H9 (cell line): ENCODE results near the gene ADGRL3. TPM values are rescaled to one million over a fixed set of nuclear protein-coding genes. Genes with fewer than 3 reads are reported as not detected.

Experiments
- DNase-seq: peaks from one replicate; pipeline ENCODE4 v3.0.0-alpha.2; 2017
- H2AFZ ChIP-seq: one replicate; pipeline ENCODE4 v1.6.1; 2013; ENCODE audit warnings: mild to moderate bottlenecking, low read length, control low read depth, moderate library complexity
- H2AK5ac ChIP-seq: 2 replicates; pipeline ENCODE4 v1.6.1; 2013; ENCODE audit warnings: low read length, control low read depth, mixed read lengths; ENCODE audit not compliant: insufficient read length
- H2BK120ac ChIP-seq: one replicate; pipeline ENCODE4 v1.6.1; 2013; ENCODE audit warnings: low read depth, mild to moderate bottlenecking, low read length, control low read depth, inconsistent platforms; ENCODE audit not compliant: poor library complexity, severe bottlenecking
- H2BK12ac ChIP-seq: 2 replicates; pipeline ENCODE4 v1.6.1; 2013; ENCODE audit warnings: low read length, control low read depth, mixed read lengths, low read depth; ENCODE audit not compliant: insufficient read length
- H2BK15ac ChIP-seq: 2 replicates; pipeline ENCODE4 v1.6.1; 2013; ENCODE audit warnings: low read depth, low read length, control low read depth
- H2BK20ac ChIP-seq: one replicate; pipeline ENCODE4 v1.6.1; 2013; ENCODE audit warnings: low read depth, mild to moderate bottlenecking, low read length, control low read depth, inconsistent platforms; ENCODE audit not compliant: poor library complexity, severe bottlenecking
- H2BK5ac ChIP-seq: 2 replicates; pipeline ENCODE4 v1.6.1; 2013; ENCODE audit warnings: low read length, control low read depth, mixed read lengths; ENCODE audit not compliant: insufficient read length
- H3K14ac ChIP-seq: 2 replicates; pipeline ENCODE4 v1.6.1; 2013; ENCODE audit warnings: low read length, control low read depth; ENCODE audit not compliant: insufficient read depth
- H3K18ac ChIP-seq: 2 replicates; pipeline ENCODE4 v1.6.1; 2013; ENCODE audit warnings: low read depth, mild to moderate bottlenecking, mixed read lengths, low read length, control low read depth; ENCODE audit not compliant: insufficient read length
- H3K23ac ChIP-seq: 2 replicates; pipeline ENCODE4 v1.6.1; 2013; ENCODE audit warnings: low read length, control low read depth, mixed read lengths, low read depth; ENCODE audit not compliant: insufficient read length
- H3K23me2 ChIP-seq: 2 replicates; pipeline ENCODE4 v1.6.1; 2013; ENCODE audit warnings: low read depth, mild to moderate bottlenecking, mixed read lengths, low read length, control low read depth; ENCODE audit not compliant: insufficient read length, poor library complexity, severe bottlenecking
- H3K27ac ChIP-seq: 2 replicates; pipeline ENCODE4 v1.5.1; 2013; ENCODE audit warnings: low read length, control low read depth, mixed read lengths, low read depth; ENCODE audit not compliant: insufficient read length
- H3K27me3 ChIP-seq: 2 replicates; pipeline ENCODE4 v1.6.1; 2013; ENCODE audit warnings: low read length, control low read depth, inconsistent platforms; ENCODE audit not compliant: insufficient read depth
- H3K4ac ChIP-seq: 2 replicates; pipeline ENCODE4 v1.6.1; 2013; ENCODE audit warnings: low read depth, mild to moderate bottlenecking, control low read depth, inconsistent platforms, low read length, moderate library complexity
- H3K4me1 ChIP-seq: 2 replicates; pipeline ENCODE4 v1.6.1; 2013; ENCODE audit warnings: low read length, control low read depth, inconsistent platforms; ENCODE audit not compliant: insufficient read depth
- H3K4me2 ChIP-seq: 2 replicates; pipeline ENCODE4 v1.6.1; 2013; ENCODE audit warnings: low read length, control low read depth, mixed read lengths; ENCODE audit not compliant: insufficient read length, insufficient read depth
- H3K56ac ChIP-seq: 2 replicates; pipeline ENCODE4 v1.6.1; 2013; ENCODE audit warnings: low read depth, mild to moderate bottlenecking, mixed read lengths, low read length, control low read depth; ENCODE audit not compliant: insufficient read length
- H3K79me1 ChIP-seq: 2 replicates; pipeline ENCODE4 v1.6.1; 2013; ENCODE audit warnings: low read depth, mild to moderate bottlenecking, moderate library complexity, low read length, control low read depth, inconsistent platforms; ENCODE audit not compliant: insufficient read depth, poor library complexity, severe bottlenecking
- H3K79me2 ChIP-seq: 2 replicates; pipeline ENCODE4 v1.6.1; 2013; ENCODE audit warnings: low read length, control low read depth, inconsistent platforms; ENCODE audit not compliant: insufficient read depth
- H3K9ac ChIP-seq: 2 replicates; pipeline ENCODE4 v1.6.1; 2013; ENCODE audit warnings: low read length, control low read depth, mixed read lengths; ENCODE audit not compliant: insufficient read length; ENCODE audit errors: extremely low read depth
- H3K9me3 ChIP-seq: one replicate; pipeline ENCODE4 v1.6.1; 2013; ENCODE audit warnings: low read depth, low read length, inconsistent platforms; ENCODE audit not compliant: control insufficient read depth
- H3T11ph ChIP-seq: one replicate; pipeline ENCODE4 v1.6.1; 2013; ENCODE audit warnings: mild to moderate bottlenecking, low read length, control low read depth, inconsistent platforms
- H4K20me1 ChIP-seq: one replicate; pipeline ENCODE4 v1.6.1; 2013; ENCODE audit not compliant: control insufficient read depth, insufficient read length, insufficient read depth
- H4K5ac ChIP-seq: 2 replicates; pipeline ENCODE4 v1.6.1; 2013; ENCODE audit warnings: low read depth, mild to moderate bottlenecking, mixed read lengths, low read length, control low read depth; ENCODE audit not compliant: insufficient read length
- H4K8ac ChIP-seq: replicated peaks from 2 replicates; pipeline ENCODE4 v1.6.1; 2013; ENCODE audit warnings: low read length, control low read depth, mixed read lengths, low read depth; ENCODE audit not compliant: insufficient read length
- H4K91ac ChIP-seq: 2 replicates; pipeline ENCODE4 v1.6.1; 2013; ENCODE audit warnings: low read depth, mild to moderate bottlenecking, moderate library complexity, mixed read lengths, low read length, control low read depth; ENCODE audit not compliant: insufficient read length
- H3K27ac Mint-ChIP-seq, 3 experiments: 2 replicates in 2 of 3; 3 replicates in 1 of 3; pipeline ENCODE4 v1.8.0; 2020 to 2021; ENCODE audit warnings: mixed read lengths in 3 of 3, mild to moderate bottlenecking in 1 of 3, moderate library complexity in 1 of 3
- H3K27me3 Mint-ChIP-seq: 2 replicates; pipeline ENCODE4 v1.8.0; 2021; ENCODE audit warnings: low read depth, mild to moderate bottlenecking, moderate library complexity, mixed read lengths
- H3K36me3 Mint-ChIP-seq, 3 experiments: 2 replicates in 2 of 3; 3 replicates in 1 of 3; pipeline ENCODE4 v1.8.0; 2020 to 2021; ENCODE audit warnings: low read depth in 3 of 3, mixed read lengths in 3 of 3; ENCODE audit not compliant: insufficient read depth in 1 of 3
- H3K4me1 Mint-ChIP-seq, 2 experiments: 2 replicates each; pipeline ENCODE4 v1.8.0; 2020; ENCODE audit warnings: mixed read lengths in 2 of 2
- H3K4me3 Mint-ChIP-seq, 2 experiments: 2 replicates in 1 of 2; 3 replicates in 1 of 2; pipeline ENCODE4 v1.8.0; 2020 to 2021; ENCODE audit warnings: mild to moderate bottlenecking in 2 of 2, mixed read lengths in 2 of 2, moderate library complexity in 1 of 2
- H3K9me3 Mint-ChIP-seq, 2 experiments: 2 replicates in 1 of 2; 3 replicates in 1 of 2; pipeline ENCODE4 v1.8.0; 2020; ENCODE audit warnings: mild to moderate bottlenecking in 2 of 2, mixed read lengths in 2 of 2, moderate library complexity in 1 of 2
- CTCF ChIP-seq: fragments of 200-600 bp; sonication (generic); conservative IDR thresholded peaks from 3 replicates; pipeline ENCODE4 v1.8.0; 2021; ENCODE audit warnings: antibody characterized with exemption, mild to moderate bottlenecking
- WGBS: extraction: QIAGEN DNeasy Blood & Tissue Kit; methylation state at CpG from one replicate; pipeline ENCODE4 v1.1.7; 2013; ENCODE audit warnings: missing lambda C conversion rate, low lambda C conversion rate, mixed read lengths; ENCODE audit not compliant: insufficient read length; ENCODE audit errors: extremely low coverage; 5-methylcytosine and 5-hydroxymethylcytosine counted together
- total RNA-seq: library from RNA; stranded (reverse); gene quantifications from 2 replicates; pipeline ENCODE4 v1.2.1, GENCODE V29; 2021

Gene ADGRL3
- total RNA-seq, 1 experiment from 2014 or later: 5.9 TPM

GRCh38 chr4:61447918-61448317, 247.8 kb downstream of the ADGRL3 start:
- Mint-ChIP-seq H3K4me3 (no peak overlapping the region), H3K27me3 (no peaks in the 10 kb centered on the region), H3K9me3 (no peaks in the 10 kb centered on the region), H3K27ac (no peak overlapping the region), H3K36me3 (no peaks in the 10 kb centered on the region), H3K4me1 (no peaks in the 10 kb centered on the region)
- H4K5ac ChIP-seq: no peak overlapping the region
- no peaks in the 10 kb centered on the region for H4K20me1 ChIP-seq
- H2AFZ ChIP-seq: no peak overlapping the region
- no peak overlapping the region for H4K91ac ChIP-seq
- no peak for TF ChIP-seq CTCF
- no peak overlapping the region for H3T11ph ChIP-seq
- H3K56ac ChIP-seq: no peak overlapping the region
- no peak overlapping the region for H3K18ac ChIP-seq
- no peaks in the 10 kb centered on the region for H3K9me3 ChIP-seq
- no peak overlapping the region for H2BK120ac ChIP-seq
- H3K4me2 ChIP-seq: no peak overlapping the region
- WGBS: no CpG with 5 or more reads among the region's 1 CpG
- no peaks in the 10 kb centered on the region for H3K23me2 ChIP-seq
- H3K23ac ChIP-seq: no peak overlapping the region
- no peaks in the 10 kb centered on the region for H3K27me3 ChIP-seq
- H3K4ac ChIP-seq: no peak overlapping the region
- H3K14ac ChIP-seq: no peak overlapping the region
- H2BK15ac ChIP-seq: no peak overlapping the region
- no peaks in the 10 kb centered on the region for H3K79me2 ChIP-seq
- no peak overlapping the region for H3K27ac ChIP-seq
- no peak overlapping the region for H2BK12ac ChIP-seq
- no peaks in the 10 kb centered on the region for H3K79me1 ChIP-seq
- no peak overlapping the region for H2AK5ac ChIP-seq
- H2BK20ac ChIP-seq: no peak overlapping the region
- no peaks in the 10 kb centered on the region; the same call in none of the 2 replicates for H3K4me1 ChIP-seq
- no peak overlapping the region for H3K9ac ChIP-seq
- no peak overlapping the region for H2BK5ac ChIP-seq
- no peak for DNase-seq
- no peak overlapping the region for H4K8ac ChIP-seq
